ENCODE results near the gene CDC42BPG.

GRCh38 chr11:64850979-64851567 lies 6.6 kb upstream of the CDC42BPG start:
- TF ChIP-seq CTCF (IDR thresholded peaks at IDR 0.05; ENCODE audit: low read length) (peak; percentile 46), EZH2 (optimal IDR thresholded peaks at IDR 0.05; ENCODE audit: low read depth, low read length) (no peak), EZH2phosphoT487 (IDR thresholded peaks at IDR 0.05; ENCODE audit: low read length) (no peak)
